HG03342 (cell line): ENCODE results near the gene GABRA5.
"Not testable (repeated sequence)": the region's sequence is repeated elsewhere in the genome, so short reads cannot be mapped to it uniquely, and the experiment has no call there.

ENCODE experiments used
- ATAC-seq: cut with Tn5 transposase; IDR thresholded peaks from one replicate; pipeline ENCODE4 v1.9.1; 2021; ENCODE audit warnings: mild to moderate bottlenecking, moderate library complexity; ENCODE audit not compliant: unreplicated experiment

GABRA5 gene

DNA sequence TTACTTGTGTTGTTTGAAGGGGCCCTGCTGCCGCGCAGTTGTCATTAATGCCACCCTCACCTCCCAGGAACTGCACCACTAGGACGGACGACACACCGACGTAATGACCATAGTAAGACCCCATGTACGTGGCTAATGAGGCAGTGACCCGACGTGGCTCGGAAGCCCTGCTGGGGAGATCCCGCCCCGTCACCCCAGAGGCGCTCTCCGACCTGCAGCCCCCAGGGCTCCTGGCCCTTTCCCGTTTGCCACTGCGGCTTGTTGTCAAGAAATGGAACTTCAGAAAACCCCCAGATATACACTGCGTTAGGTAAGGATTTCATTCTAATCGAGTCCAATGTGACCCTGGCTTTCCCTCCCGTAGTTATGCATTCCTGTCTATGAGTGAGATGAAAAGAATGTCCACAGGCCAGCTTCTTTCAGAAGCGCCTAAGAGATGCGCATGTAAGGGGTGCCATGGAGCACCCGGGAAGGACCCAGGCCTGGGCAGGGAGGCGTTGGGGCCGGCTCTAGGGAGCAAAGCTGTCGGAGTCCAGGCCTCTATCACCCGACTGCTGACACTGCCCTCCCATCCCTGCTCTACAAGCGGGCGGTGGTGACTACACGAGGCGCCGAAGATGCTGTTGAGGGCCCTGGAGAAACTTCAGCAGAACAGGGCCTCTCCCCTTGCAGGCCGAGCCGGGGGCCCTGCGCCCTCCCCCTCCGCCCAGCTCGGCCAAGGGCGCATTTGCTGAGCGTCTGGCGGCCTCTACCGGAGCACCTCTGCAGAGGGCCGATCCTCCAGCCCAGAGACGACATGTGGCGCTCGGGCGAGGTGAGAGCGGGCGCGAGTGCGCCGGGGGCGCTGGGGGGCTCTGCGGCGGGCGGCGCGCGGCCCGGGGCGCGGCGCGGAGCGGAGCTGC lies at the start of gene GABRA5:
Gene GABRA5 (plus strand): TSS at position 765 of the 902 bp plus-strand sequence. CDS start 2,187 bp downstream, outside the sequence.
- ATAC-seq, result no peak

DNA sequence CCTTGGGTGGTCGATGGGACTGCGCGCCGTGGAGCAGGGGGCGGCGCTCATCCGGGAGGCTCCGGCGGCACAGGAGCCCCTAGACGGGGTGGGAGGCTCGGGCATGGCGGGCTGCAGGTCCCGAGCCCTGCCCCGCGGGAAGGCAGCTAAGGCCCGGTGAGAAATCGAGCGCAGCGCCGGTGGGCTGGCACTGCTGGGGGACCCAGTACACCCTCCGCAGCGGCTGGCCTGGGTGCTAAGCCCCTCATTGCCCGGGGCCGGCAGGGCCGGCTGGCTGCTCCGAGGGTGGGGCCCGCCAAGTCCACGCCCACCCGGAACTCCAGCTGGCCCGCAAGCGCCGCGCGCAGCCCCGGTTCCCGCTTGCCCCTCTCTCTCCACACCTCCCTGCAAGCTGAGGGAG lies 35.7 kb upstream of the GABRA5 start:
- not testable (repeated sequence) for ATAC-seq

DNA sequence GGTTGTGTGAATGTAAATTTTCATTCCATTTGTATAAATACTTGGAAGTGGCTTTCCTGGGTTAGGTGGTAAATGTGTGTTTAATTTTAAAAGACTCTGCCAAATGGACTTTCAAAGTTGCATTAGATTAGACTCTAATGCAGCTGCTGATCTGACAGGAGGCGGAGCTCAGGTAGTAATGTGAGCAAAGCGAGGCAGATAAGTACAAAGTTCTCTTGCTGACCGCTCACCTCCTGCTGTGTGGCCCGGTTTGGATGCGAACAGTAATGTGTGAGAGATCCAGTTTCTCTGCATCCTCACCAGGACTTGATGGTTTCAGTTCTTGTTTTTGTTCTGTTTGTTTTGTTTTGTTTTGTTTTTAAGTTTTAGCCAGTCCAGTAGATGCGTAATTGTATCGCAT lies 34.9 kb upstream of the GABRA5 start:
- no peak for ATAC-seq

DNA sequence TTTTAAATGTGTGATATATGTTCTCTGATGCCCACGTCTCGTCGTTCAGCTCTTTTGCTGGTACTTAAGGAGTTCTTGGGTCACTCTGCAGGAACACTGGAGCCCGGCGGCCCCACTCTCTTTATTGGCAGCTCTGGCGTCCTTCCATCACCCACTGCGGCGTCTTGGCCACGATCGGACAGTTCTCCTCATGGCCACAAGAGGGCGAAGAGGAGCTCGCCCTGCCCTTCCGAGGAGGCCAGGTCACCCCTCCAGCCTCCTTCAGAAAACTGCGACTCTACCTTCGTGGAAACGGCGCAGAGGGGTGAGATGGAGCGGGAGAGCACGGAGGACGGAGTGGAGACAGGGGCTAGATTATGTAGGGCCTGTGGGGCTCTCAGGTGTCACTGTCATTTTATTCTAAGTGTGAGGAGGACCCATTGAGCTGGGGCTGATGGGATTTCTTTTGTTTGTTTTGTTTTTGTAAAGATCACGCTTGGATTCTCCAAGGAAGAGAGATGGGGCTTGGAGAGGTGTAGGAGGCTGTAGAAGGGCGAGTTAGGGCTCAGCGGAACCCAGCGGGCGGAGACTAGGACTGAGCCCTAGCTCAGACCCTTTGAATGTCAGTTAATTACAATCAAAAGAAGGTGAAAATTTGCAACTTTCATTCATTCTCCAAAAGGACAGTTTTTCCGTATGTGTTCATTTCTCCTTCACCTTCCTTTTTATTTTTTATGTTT lies 28.0 kb upstream of the GABRA5 start:
- no peak for ATAC-seq

GRCh38 chr15:26841514-26841913 lies 25.3 kb upstream of the GABRA5 start:
- no peak for ATAC-seq

GRCh38 chr15:26841941-26842340 lies 24.9 kb upstream of the GABRA5 start:
- no peak for ATAC-seq

GRCh38 chr15:26842391-26842790 lies 24.5 kb upstream of the GABRA5 start:
- no peak for ATAC-seq

- ATAC-seq, result no peak
Observed at GRCh38 chr15:26844901-26845300, 22.0 kb upstream of the GABRA5 start.

DNA sequence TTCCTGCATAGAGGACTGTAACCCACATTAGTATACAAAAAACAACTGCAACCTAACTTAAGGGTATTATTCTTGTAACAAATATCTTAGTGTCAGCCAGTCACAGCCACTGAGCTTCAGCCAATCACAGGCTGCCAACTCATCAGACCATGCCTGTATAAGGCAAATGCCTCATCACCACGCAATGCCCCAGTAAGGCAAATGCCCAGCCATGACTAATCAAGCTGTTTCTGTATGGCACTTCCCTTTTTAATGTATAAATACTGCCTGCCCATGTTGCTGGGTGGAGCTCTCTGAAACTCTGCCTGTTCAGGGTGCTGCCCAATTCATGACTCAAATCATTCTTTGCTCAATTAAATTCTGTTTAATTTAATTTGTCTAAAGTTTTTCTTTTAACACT lies 18.4 kb upstream of the GABRA5 start:
- no peak for ATAC-seq

DNA sequence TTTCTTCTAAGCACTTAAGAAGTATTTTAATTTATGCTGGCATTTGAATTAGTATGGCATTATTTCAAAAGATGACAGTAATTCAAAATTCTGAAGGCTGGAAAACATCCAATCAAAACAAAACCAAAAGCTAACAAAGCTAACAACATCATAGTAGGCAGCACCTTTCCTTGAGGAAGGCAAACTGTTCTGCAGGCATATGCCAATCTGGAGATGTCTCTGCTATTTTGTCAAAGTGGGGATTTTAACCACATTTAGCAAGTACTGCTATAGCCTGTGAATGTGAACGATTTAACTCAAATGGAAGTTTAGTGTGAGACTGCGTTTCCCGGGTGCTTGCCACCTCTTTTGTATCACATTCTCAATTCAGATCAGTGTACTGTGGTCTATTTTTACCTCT lies 16.7 kb upstream of the GABRA5 start:
- ATAC-seq, result no peak

DNA sequence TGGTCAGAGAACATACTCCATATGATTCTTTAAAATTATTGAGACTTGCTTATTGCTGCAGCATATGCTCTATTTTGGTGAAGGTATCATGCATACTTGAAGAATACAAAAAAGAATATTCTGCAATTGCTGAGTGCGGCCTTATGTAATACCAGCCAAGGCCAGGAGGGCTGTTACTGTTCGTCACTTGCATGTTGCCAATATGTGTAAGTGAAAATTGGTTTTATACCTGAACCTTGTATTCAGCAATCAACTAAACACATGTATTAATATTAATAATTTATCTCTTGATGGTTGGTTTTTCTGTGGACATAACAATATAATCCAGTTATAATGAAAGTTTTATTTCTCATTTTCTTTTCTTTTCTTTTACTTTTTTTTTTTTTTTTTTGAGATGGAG lies 13.9 kb upstream of the GABRA5 start:
- ATAC-seq, result no peak

DNA sequence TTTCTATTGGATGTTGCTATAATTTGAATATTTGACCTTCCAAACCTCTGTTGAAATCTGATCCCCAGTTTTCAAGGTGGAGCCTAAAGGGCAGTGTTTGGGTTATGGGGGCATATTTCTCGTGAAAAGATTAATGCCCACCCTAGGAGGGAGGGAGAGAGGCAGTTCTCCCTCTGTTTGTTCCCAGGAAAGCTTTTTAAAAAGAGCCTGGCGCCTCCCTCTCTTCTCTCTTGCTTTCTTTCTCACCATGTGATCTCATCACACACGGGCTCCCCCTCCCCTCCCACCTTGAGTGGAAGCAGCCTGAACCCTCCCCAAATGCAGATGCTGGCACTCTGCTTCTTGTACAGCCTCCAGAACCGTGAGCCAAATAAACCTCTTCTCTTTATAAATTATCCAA lies 12.4 kb upstream of the GABRA5 start:
- no peak for ATAC-seq

- ATAC-seq, result no peak
Observed at GRCh38 chr15:26864664-26865191, 2.1 kb upstream of the GABRA5 start.

- ATAC-seq, result no peak
Observed at GRCh38 chr15:26867200-26868007, 542 bp downstream of the GABRA5 start.

DNA sequence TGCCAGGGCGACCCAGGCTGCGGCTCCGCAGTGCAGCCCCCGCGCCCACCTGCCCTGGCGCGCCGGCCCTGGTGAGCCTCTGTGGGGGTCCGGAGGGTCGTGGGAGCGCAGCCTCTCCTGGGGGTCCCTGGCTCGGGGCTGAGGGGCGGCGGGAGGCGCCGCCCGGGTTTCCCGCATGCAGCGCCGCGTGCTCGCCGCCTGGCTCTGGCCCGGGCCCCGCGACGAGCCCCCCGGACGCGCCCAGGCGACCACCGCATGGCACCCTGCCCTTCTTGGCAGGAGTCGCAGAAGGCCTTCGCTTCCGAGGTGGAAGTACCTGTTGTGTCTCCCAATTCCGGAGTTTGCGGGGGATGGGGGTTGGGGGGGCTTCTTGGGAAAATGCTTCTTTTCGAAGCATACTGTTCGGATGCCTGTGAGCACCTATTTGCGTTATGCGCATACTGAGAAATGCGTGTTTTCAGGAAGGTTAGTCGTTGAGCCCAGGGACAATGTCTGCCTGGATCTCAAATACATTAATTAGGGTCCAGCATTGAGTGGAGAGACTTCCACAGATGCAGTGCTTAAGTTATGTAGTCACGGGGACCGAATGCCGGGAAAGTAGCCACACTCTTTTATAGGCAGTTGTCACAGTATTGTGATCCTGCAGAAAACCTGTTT lies 1.3 kb downstream of the GABRA5 start:
- no peak for ATAC-seq

GRCh38 chr15:26869628-26870027 lies 2.8 kb downstream of the GABRA5 start:
- no peak for ATAC-seq

- no peak for ATAC-seq
Observed at GRCh38 chr15:26870346-26870745, 3.5 kb downstream of the GABRA5 start.

GRCh38 chr15:26872206-26872605 lies 5.3 kb downstream of the GABRA5 start:
- ATAC-seq, result no peak

- no peak for ATAC-seq
Observed at GRCh38 chr15:26873846-26874245, 7.0 kb downstream of the GABRA5 start.

DNA sequence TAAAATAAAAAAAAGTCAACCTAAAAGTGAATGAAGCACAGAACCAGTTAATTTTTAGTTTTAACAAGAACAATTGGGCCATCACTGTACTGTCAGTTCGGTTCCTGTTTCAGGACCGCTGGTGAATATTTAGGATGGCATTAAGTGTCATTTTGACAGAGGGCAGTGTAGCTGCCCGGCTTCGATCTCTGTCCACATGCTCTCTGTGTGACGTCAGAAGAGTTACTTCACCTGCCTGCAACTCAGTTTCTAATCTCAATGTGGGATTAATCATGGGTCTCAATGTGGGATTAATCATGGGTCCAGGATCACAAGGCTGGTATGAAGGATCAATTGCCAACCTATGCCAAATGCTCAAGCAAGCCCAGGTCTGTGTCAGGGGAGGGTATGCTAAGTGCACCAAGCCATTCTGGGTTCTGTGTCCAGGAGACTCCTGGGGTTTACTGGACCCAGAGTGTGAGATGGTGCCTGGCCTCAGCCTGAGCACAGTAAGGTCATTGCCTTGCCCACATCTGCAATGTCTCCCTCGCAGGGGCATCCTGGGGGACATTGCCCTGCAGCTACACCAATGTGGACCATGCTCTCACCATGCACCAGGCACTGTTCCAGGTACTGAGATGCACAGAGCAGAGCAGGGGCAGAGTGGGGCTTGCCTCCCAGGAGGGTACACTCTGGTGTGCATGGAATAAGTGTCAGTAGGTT lies 8.1 kb downstream of the GABRA5 start:
- ATAC-seq, result no peak
